Measurements from ENCODE around the gene CDIPT.

- TF ChIP-seq POLR2A (IDR thresholded peaks at IDR 0.05) (no peak), CTCF (IDR thresholded peaks at IDR 0.05) (no peak)
These were observed 23.2 kb downstream of the CDIPT start for GRCh38 chr16:29839822-29840221.
